AG08396 (cell line): Measurements from ENCODE around the gene SCN4A.
"Not testable (repeated sequence)": the region's sequence is repeated elsewhere in the genome, so short reads cannot be mapped to it uniquely, and the experiment has no call there.

Source experiments
- DNase-seq: peaks from one replicate; pipeline ENCODE4 v3.0.0; 2012; ENCODE audit warnings: low spot score, mixed read lengths

The SCN4A gene

GRCh38 chr17:63984651-63985386 is 12.1 kb upstream of the SCN4A start:
- peak; percentile 88 for DNase-seq

- DNase-seq: no peak
These were observed 11.5 kb upstream of the SCN4A start for GRCh38 chr17:63984236-63984635.

- DNase-seq: no peak
These were observed 10.6 kb upstream of the SCN4A start for GRCh38 chr17:63983320-63983719.

- DNase-seq: not testable (repeated sequence)
These were observed 9.9 kb upstream of the SCN4A start for GRCh38 chr17:63982641-63983040.

- DNase-seq: no peak
These were observed 5.8 kb upstream of the SCN4A start for GRCh38 chr17:63978272-63979200.

- DNase-seq: no peak
These were observed 4.0 kb upstream of the SCN4A start for GRCh38 chr17:63976702-63977101.

GRCh38 chr17:63975541-63976092 is 2.9 kb upstream of the SCN4A start:
- no peak for DNase-seq

GRCh38 chr17:63974594-63975192 is 2.0 kb upstream of the SCN4A start:
- peak; percentile 61 for DNase-seq

GRCh38 chr17:63973930-63974593 is 1.3 kb upstream of the SCN4A start:
- peak; percentile 49 for DNase-seq

- no peak for DNase-seq
These were observed 529 bp upstream of the SCN4A start for GRCh38 chr17:63973247-63973646.

- no peak for DNase-seq
These were observed 3.4 kb downstream of the SCN4A start for GRCh38 chr17:63969278-63969677.

- no peak for DNase-seq
These were observed 4.8 kb downstream of the SCN4A start for GRCh38 chr17:63967953-63968352.

GRCh38 chr17:63966646-63967264 is 6.0 kb downstream of the SCN4A start:
- no peak for DNase-seq

GRCh38 chr17:63963123-63963522 is 9.6 kb downstream of the SCN4A start:
- DNase-seq: no peak

GRCh38 chr17:63962298-63962744 is 10.4 kb downstream of the SCN4A start:
- no peak for DNase-seq

- peak; percentile 72 for DNase-seq
These were observed 11.1 kb downstream of the SCN4A start for GRCh38 chr17:63961355-63962212.

- no peak for DNase-seq
These were observed 12.3 kb downstream of the SCN4A start for GRCh38 chr17:63960430-63960829.

GRCh38 chr17:63960006-63960405 is 12.7 kb downstream of the SCN4A start:
- DNase-seq: no peak

GRCh38 chr17:63956296-63956920 is 16.3 kb downstream of the SCN4A start:
- DNase-seq: peak; percentile 80

GRCh38 chr17:63955791-63956190 is 16.9 kb downstream of the SCN4A start:
- no peak for DNase-seq
